Activated CD4-positive, alpha-beta memory T cell treated with anti-CD3 and anti-CD28 coated beads for 36 hours (primary cell): ENCODE results near the gene TTC31. TPM values are rescaled to one million over a fixed set of nuclear protein-coding genes. Genes with fewer than 3 reads are reported as not detected.
A peak's percentile ranks its signal among the peaks of the same experiment; 100 is the strongest.

ENCODE experiments used
- CTCF ChIA-PET: fragments of 350-600 bp; sonication (Branson Sonifier 250); formaldehyde crosslinking; loops from one replicate; lab custom pipeline; 2021; ENCODE audit warnings: antibody characterized with exemption, inconsistent platforms; lab: Charles Lee
- POLR2A ChIA-PET: fragments of 350-600 bp; sonication (Branson Sonifier 250); formaldehyde crosslinking; loops from one replicate; lab custom pipeline; 2021; ENCODE audit warnings: antibody characterized with exemption; lab: Charles Lee
- DNase-seq: peaks from one replicate; pipeline ENCODE4 v3.0.0-alpha.2; 2020
- H3K27ac Mint-ChIP-seq: one replicate; pipeline ENCODE4 v1.8.0; 2021; ENCODE audit warnings: mixed read lengths
- H3K27me3 Mint-ChIP-seq: one replicate; pipeline ENCODE4 v1.8.0; 2021; ENCODE audit warnings: mixed read lengths
- H3K36me3 Mint-ChIP-seq: one replicate; pipeline ENCODE4 v1.8.0; 2021; ENCODE audit warnings: mixed read lengths
- H3K4me1 Mint-ChIP-seq: one replicate; pipeline ENCODE4 v1.8.0; 2021; ENCODE audit warnings: low read depth, mixed read lengths
- H3K4me3 Mint-ChIP-seq: one replicate; pipeline ENCODE4 v1.8.0; 2021; ENCODE audit warnings: mild to moderate bottlenecking, mixed read lengths
- H3K9me3 Mint-ChIP-seq: one replicate; pipeline ENCODE4 v1.8.0; 2021; ENCODE audit warnings: mixed read lengths
- intact Hi-C: fragments of 100-400 bp; cut with micrococcal nuclease; formaldehyde crosslinking; loops from one replicate; pipeline ENCODE4 v1.15.1; 2023
- total RNA-seq, 2 experiments: library from RNA; stranded (reverse); gene quantifications; one replicate each; pipeline ENCODE4 v1.2.3, GENCODE V29; 2021

TTC31 gene
- total RNA-seq, 2 experiments from 2014 or later: 27.3 to 29.1 TPM

DNA sequence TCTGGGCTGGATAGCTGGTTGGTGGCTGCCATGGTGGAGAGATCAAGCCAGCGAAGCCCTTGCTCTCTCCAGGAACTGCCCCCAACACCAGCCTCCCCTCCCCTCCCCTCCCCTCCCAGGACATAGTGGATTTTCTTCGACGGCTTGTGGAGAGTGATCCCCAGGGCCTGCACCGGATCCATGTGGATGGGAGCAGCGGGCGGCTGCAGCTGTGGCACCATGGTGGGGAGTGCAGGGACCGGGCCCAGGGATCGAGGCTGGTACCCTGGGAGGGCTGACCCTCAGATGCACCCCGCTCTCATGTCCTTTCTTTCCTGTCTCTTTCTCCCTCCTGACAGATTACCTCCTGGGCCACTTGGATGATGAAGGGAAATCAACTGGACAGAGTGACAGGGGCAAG lies 7.0 kb downstream of the TTC31 start:
- CTCF ChIA-PET: interaction anchor here (1.6 to 2.3 kb wide), 2 partner anchors 96 to 98 kb away, joined by 3 to 6 read pairs; no protein-coding TSS in a partner anchor
- H3K9me3 Mint-ChIP-seq: no peaks in the 10 kb centered on the region

DNA sequence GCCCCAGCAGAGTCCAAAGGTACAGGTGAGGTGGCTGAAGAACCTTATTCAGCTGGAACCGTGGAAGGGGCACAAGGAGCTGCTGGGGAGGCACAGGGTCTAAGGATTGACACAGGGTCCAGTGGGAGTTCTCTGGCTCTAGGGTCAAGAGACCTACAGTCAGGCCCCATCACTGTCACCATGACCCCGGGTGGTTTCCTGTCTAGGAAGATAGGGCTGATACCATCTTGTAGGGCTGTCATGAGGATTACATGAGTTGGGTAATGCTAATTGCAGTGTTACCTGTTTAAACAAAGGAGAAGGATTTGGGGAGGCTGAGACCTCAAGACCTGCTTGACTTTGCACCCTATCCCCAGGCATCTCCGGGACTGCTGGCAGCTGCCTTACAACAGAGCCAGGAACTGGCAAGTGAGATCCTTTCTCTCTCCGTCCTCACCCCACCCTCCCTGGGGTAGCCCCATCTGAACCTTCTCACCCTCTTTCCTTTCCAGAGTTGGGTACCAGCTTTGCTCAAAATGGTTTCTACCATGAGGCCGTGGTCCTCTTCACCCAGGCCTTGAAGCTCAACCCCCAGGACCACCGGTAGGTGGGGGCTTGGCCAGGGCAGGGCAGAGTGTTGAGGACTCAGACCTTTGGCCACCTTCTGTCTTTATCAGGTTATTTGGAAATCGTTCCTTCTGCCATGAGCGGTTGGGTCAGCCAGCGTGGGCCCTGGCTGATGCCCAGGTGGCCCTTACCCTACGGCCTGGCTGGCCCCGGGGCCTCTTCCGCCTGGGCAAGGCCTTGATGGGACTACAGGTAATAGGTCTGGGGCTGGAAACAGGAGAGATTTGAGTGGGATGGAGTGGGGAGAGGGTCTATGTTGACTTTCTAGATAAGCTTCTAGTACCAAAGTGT lies 9.0 kb downstream of the TTC31 start:
- intact Hi-C loops: no loop called here
- no peaks in the 10 kb centered on the region for H3K4me1 Mint-ChIP-seq
- no peak overlapping the region for H3K27ac Mint-ChIP-seq
- no peak overlapping the region for H3K4me3 Mint-ChIP-seq
- peaks cover 21% of the 10 kb centered on the region for H3K36me3 Mint-ChIP-seq
- ChIA-PET POLR2A (interaction anchor here (1.4 kb wide), 1 partner anchor 10 kb away, joined by 3 read pairs; no protein-coding TSS in a partner anchor), CTCF (no interaction called here)
- no peak for DNase-seq
- H3K27me3 Mint-ChIP-seq: no peaks in the 10 kb centered on the region
- no peaks in the 10 kb centered on the region for H3K9me3 Mint-ChIP-seq

More for the DNA sequence above, 7.0 kb downstream of the TTC31 start:
- H3K36me3 Mint-ChIP-seq: peaks cover 29% of the 10 kb centered on the region
- intact Hi-C loops: no loop called here
- peaks cover 2% of the 10 kb centered on the region for H3K4me1 Mint-ChIP-seq
- H3K4me3 Mint-ChIP-seq: no peak overlapping the region
- no peaks in the 10 kb centered on the region for H3K27me3 Mint-ChIP-seq
- H3K27ac Mint-ChIP-seq: no peak overlapping the region
- DNase-seq: no peak
- POLR2A ChIA-PET: interaction anchor here (0.8 kb wide), 1 partner anchor 41 kb away, joined by 4 read pairs; no protein-coding TSS in a partner anchor

DNA sequence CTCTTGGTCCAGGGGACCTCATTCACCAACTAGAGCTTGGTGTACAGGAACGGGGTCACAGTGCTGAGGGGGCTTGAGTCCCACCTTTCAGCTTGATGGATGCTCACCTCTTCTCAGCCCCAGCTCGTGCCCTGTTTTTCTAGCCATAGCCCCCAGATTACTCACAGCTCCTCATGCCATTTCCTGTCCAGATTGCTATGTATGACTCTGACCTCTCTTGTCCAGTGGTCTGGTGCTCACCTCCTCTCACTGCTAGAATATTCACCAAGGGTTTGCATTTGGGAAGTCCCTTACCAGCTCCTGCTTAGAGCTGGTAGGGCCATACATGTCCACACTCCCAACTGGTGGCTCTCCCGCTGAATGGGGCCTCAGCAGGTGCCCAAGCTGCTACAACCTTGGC lies 10.7 kb downstream of the TTC31 start:
- Mint-ChIP-seq H3K27ac (no peak overlapping the region), H3K9me3 (no peaks in the 10 kb centered on the region), H3K27me3 (peaks cover 7% of the 10 kb centered on the region), H3K4me1 (peaks cover 11% of the 10 kb centered on the region), H3K4me3 (no peak overlapping the region), H3K36me3 (peaks cover 20% of the 10 kb centered on the region)
- ChIA-PET CTCF (interaction anchor here (0.6 to 1.4 kb wide), 3 partner anchors 10 to 13 kb away, joined by 3 to 6 read pairs (median 4); partner anchors contain the start of genes CCDC142 and TTC31), POLR2A (interaction anchor here (1.1 kb wide), 1 partner anchor 21 kb away, joined by 3 read pairs; no protein-coding TSS in a partner anchor)
- no peak for DNase-seq
- intact Hi-C loops: no loop called here

DNA sequence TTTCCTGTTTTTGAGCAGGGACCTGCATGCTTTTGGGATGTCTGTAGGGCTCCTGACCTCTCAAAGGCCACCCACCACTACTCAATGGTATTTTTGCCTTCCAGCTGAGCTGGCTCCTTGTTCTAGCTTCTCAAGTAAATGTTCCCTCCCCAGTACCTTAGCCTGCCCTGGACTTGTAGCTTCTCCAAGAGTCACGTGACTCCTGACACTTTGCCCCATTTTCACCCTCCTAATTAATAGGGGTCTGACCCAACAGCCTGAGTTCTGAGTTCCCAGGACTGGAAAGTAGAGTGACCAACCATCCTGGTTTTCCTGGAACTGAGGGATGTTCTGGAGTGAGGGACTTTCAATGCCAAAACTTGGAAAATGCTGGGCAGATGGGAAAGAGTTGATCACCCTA lies 12.6 kb downstream of the TTC31 start:
- DNase-seq: no peak
- Mint-ChIP-seq H3K4me3 (no peak overlapping the region), H3K4me1 (peaks cover 17% of the 10 kb centered on the region), H3K9me3 (no peaks in the 10 kb centered on the region), H3K27ac (no peak overlapping the region), H3K36me3 (peaks cover 15% of the 10 kb centered on the region), H3K27me3 (peaks cover 23% of the 10 kb centered on the region)
- POLR2A ChIA-PET: no interaction called here
- intact Hi-C loops: loop anchor here (5.0 kb wide), 1 partner anchor 37 kb away; no protein-coding TSS in a partner anchor
- CTCF ChIA-PET: interaction anchor here (0.7 kb wide), 1 partner anchor 49 kb away, joined by 3 read pairs; no protein-coding TSS in a partner anchor

DNA sequence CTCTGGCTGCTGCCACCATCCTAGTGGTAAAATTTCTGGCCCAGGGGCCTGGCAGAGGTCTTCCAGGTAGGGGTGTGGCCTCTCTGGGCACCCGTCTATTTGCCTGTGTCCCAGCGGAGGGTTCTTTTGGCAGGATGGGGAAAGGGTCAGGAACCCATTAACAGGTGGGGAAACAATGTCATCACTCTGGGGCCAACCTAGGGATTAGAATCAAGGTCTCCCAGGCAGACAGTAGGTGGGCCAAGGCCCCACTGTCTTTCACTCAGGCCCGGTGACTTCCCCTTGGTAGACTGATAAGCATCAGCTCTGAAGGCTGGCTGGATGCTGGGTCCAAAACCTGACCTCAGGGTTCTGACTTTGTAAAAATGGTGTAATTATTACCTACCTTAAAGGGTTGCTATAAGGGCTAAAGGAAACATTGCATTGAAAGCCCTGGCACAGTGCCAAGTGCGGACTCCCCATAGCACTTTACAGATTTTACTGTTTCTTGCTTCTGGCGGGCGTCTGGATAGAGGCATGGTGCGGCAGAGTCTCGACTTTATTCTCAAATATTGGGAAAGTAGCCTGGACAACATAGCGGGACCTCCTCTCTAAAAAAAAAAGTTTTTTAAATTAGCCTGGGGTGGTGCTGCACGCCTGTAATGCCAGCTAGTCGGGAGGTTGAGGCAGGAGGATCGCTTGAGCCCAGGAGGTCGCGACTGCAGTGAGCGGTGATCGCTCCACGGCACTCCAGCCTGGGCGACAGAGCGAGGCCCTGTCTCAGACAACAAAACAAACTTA lies 14.3 kb downstream of the TTC31 start:
- Mint-ChIP-seq H3K27me3 (peaks cover 39% of the 10 kb centered on the region), H3K4me3 (peak overlapping the region; percentile 75), H3K9me3 (no peaks in the 10 kb centered on the region), H3K36me3 (peaks cover 7% of the 10 kb centered on the region), H3K4me1 (peaks cover 21% of the 10 kb centered on the region), H3K27ac (no peak overlapping the region)
- ChIA-PET POLR2A (interaction anchor here (1.0 to 1.8 kb wide), 4 partner anchors 10 to 32 kb away, joined by 3 to 6 read pairs (median 5); partner anchors contain the start of genes AUP1, CCDC142, HTRA2 and PCGF1), CTCF (interaction anchor here (0.9 to 1.5 kb wide), 2 partner anchors 15 to 78 kb away, joined by 3 to 7 read pairs; partner anchors contain the start of genes CCDC142 and TTC31)
- no peak for DNase-seq
- intact Hi-C loops: loop anchor here (5.0 kb wide), 1 partner anchor 35 kb away; no protein-coding TSS in a partner anchor

DNA sequence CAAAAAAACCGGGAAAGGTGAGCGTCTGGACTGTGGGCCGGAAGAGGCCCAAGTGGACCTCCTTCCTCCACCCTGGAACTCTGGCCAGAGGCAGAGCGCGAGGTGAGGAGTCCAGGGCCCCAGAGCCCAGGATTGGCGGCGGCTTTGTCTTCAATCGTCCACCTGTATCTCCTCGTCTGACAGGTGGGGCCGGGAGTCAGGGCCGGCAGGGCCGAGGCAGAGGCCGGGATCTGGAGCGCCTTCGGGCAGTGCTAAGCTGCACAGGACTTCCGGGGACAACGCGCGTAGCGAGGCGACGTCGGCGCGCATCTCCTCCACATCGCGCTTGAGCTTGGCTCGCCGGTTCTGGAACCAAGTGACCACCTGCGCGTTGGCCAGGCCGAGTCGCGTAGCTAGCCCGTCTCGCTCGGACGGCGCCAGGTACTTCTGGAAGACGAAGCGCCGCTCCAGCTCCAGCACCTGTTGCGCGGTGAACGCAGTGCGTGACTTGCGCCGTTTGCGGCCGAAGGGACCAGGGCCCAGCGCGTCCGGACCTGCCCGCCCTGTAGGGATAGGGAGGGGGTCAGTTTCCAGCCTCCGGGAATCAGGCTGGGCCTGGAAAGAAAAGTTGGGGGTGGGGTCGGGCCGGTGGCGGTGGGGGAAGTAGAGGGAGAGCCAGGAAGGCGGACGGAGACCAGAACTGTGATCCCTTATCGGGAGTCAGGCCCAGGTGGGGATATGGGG lies 15.1 kb downstream of the TTC31 start:
- peaks cover 3% of the 10 kb centered on the region for H3K36me3 Mint-ChIP-seq
- no peaks in the 10 kb centered on the region for H3K9me3 Mint-ChIP-seq
- ChIA-PET CTCF (interaction anchor here (0.9 to 1.7 kb wide), 3 partner anchors 15 to 92 kb away, joined by 3 to 7 read pairs (median 3); partner anchors contain the start of genes CCDC142 and TTC31), POLR2A (interaction anchor here (1.0 to 1.8 kb wide), 4 partner anchors 9 to 31 kb away, joined by 3 to 6 read pairs (median 5); partner anchors contain the start of genes AUP1, CCDC142, HTRA2 and PCGF1)
- H3K4me1 Mint-ChIP-seq: peaks cover 28% of the 10 kb centered on the region
- peak overlapping the region; percentile 75 for H3K4me3 Mint-ChIP-seq
- peak overlapping the region; percentile 20 for H3K27ac Mint-ChIP-seq
- DNase-seq: peak; percentile 42
- intact Hi-C loops: loop anchor here (1.0 to 5.0 kb wide), 3 partner anchors 15 to 34 kb away; partner anchors contain the start of gene TTC31
- peaks cover 45% of the 10 kb centered on the region for H3K27me3 Mint-ChIP-seq

DNA sequence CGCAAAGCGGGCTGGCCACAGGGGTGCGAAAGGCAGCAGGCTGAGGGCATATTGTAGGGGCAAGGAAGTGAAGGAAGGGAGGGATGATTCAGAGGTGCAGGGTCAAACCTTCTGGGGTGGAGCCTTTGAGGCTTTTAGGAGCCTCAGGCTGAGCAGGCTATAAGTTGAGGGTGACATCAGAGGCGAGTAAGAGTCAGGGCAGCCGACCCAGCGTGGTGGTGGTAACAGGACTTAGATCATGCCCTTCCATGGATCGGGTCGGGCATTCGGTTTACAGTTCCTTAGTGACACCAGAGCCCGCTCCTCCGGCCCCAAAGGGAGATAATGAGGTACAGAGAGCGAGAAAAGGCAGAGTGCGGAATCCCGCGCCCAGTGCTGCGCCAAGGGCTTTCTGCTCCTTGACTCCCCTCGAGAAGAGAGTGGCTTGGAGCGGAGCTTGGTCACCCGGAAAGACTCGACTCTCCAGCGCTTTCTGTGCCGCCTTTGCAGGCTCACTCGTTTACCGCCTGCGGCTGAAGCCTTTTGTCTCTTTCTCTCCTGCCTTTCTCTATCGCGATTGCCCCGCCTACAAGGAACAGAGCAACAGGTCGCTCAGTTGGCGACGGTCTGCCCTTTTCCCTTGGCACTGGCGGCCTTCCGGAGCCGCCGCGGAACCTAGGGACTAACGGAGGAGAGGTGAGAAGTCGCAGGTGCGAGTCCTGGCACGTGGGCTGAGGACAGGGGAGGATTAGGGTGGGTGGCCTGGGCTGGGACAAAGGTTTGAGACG lies 15.8 kb downstream of the TTC31 start:
- POLR2A ChIA-PET: interaction anchor here (1.0 to 1.3 kb wide), 3 partner anchors 15 to 31 kb away, joined by 3 to 5 read pairs (median 5); partner anchors contain the start of genes AUP1, CCDC142, HTRA2 and TTC31
- DNase-seq: peak; percentile 58
- Mint-ChIP-seq H3K27me3 (peaks cover 51% of the 10 kb centered on the region), H3K4me3 (peak overlapping the region; percentile 75), H3K27ac (peak overlapping the region; percentile 20), H3K4me1 (peaks cover 35% of the 10 kb centered on the region), H3K9me3 (no peaks in the 10 kb centered on the region), H3K36me3 (peaks cover under 1% of the 10 kb centered on the region)
- CTCF ChIA-PET: interaction anchor here (0.9 to 1.7 kb wide), 3 partner anchors 16 to 91 kb away, joined by 3 to 7 read pairs (median 3); partner anchors contain the start of genes CCDC142 and TTC31
- intact Hi-C loops: loop anchor here (1.0 to 5.0 kb wide), 3 partner anchors 15 to 34 kb away; partner anchors contain the start of gene TTC31

DNA sequence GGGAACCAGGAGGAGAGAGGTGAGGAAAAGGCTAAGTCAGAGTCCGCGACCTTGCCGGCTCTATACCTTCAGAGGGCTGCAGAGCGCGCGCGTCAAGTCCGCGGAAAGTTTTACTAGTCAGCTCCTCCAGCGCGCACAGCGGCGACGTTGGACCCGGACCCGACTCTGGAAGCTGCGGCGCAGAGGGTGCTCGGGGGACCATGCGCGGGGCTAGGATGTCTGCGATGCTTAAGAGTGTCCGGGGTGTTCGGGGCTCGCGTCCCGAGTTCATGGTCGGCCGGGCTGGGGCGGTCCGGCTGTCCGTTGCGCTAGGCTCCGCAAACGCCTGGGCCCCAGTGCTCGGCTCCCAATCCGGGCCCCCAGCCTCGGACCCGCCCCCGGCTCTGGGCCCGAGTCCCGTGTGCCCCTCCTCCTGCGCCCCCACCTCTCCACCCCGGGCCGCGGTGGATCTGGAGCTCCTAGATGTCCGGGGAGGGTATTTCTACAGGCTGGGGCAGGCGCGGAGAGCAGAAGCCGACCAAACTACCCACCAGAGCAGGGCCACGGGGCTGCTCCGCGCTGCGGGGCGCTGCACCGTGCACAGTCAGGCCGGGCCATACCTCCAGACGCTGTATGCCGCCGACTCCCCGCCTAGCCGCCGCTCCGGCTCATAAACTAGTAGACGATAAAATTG lies 16.5 kb downstream of the TTC31 start, which contains the start of gene LBX2:
Gene LBX2 (minus strand): TSS at position 337 of the 673 bp plus-strand sequence. CDS start 66 bp downstream, at position 271.
- H3K27ac Mint-ChIP-seq: no peak within 1 kb of the TSS
- H3K4me3 Mint-ChIP-seq: peak within 1 kb of the TSS; percentile 75
- CTCF ChIA-PET: interaction anchor here (0.8 to 1.7 kb wide), 3 partner anchors 16 to 90 kb away, joined by 3 to 4 read pairs (median 3); partner anchors contain the start of genes CCDC142 and TTC31
- H3K27me3 Mint-ChIP-seq: peaks cover 58% of the 10 kb centered on the region
- peaks cover 6% of the 10 kb centered on the region for H3K36me3 Mint-ChIP-seq
- H3K4me1 Mint-ChIP-seq: peaks cover 41% of the 10 kb centered on the region
- peak; percentile 49 for DNase-seq
- intact Hi-C loops: loop anchor here (5.0 kb wide), 1 partner anchor 33 kb away; no protein-coding TSS in a partner anchor
- H3K9me3 Mint-ChIP-seq: no peaks in the 10 kb centered on the region
- POLR2A ChIA-PET: interaction anchor here (1.1 to 1.4 kb wide), 2 partner anchors 17 to 40 kb away, joined by 3 read pairs; partner anchors contain the start of gene CCDC142

DNA sequence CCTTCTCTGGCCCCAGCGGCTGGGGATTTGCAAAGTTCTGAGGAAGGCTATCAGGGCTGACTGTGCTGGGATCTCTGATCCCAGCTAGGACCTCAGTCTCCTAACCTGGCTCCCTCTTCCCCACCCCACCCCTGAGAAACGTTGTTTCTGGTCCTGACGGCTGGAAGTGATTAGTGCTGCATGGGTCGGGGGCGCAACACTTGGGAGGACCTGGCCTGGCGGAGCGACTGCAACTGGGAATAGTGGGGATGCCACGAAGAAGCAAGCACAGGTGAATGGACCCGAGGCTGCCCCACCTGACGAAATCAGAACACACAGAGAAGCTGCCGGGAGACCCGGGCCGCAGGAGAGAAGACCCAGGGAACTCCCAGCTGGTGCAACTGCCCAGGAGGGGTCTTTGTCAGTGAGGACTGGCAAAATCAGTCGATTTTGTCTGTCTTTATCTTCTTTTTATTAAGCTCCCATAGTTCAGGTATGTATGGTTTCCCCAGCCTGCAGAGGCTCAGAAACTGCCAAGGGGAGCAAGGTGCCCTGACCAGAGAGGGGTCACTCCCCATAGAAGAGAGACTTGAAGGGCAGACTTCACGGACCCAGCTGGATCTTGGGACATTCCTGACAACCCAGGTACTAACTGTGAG lies 17.2 kb downstream of the TTC31 start:
- peaks cover 63% of the 10 kb centered on the region for H3K27me3 Mint-ChIP-seq

More for the DNA sequence above, 17.2 kb downstream of the TTC31 start:
- Mint-ChIP-seq H3K4me3 (no peak overlapping the region), H3K36me3 (peaks cover 13% of the 10 kb centered on the region), H3K27ac (no peak overlapping the region), H3K9me3 (no peaks in the 10 kb centered on the region), H3K4me1 (peaks cover 46% of the 10 kb centered on the region)
- POLR2A ChIA-PET: interaction anchor here (1.1 to 1.4 kb wide), 3 partner anchors 16 to 40 kb away, joined by 3 to 4 read pairs (median 3); partner anchors contain the start of gene CCDC142
- CTCF ChIA-PET: interaction anchor here (0.8 to 2.0 kb wide), 3 partner anchors 17 to 87 kb away, joined by 3 to 9 read pairs (median 4); partner anchors contain the start of genes CCDC142 and TTC31
- DNase-seq: no peak
- intact Hi-C loops: loop anchor here (5.0 kb wide), 1 partner anchor 32 kb away; no protein-coding TSS in a partner anchor
